NT2/D1 (cell line): ENCODE results near the gene ZSCAN5A.

Experiments used
- SUZ12 ChIP-seq: IDR thresholded peaks from 2 replicates; pipeline ENCODE4 v1.6.1; 2011; ENCODE audit not compliant: insufficient read length, insufficient read depth; ENCODE audit errors: extremely low read depth
- YY1 ChIP-seq: IDR thresholded peaks from 2 replicates; pipeline ENCODE4 v1.6.1; 2011; ENCODE audit not compliant: insufficient read length, insufficient read depth
- ZNF274 ChIP-seq: IDR thresholded peaks from 2 replicates; pipeline ENCODE4 v1.6.1; 2011; ENCODE audit warnings: mild to moderate bottlenecking, low read depth, low read length

- no peak for TF ChIP-seq SUZ12
- TF ChIP-seq ZNF274: no peak
- no peak for TF ChIP-seq YY1
These were observed 2.1 kb upstream of the ZSCAN5A start for GRCh38 chr19:56316728-56317127.
